HG03103 (cell line): ENCODE measurements around the gene ACTL7B.
"Not testable (repeated sequence)": the region's sequence is repeated elsewhere in the genome, so short reads cannot be mapped to it uniquely, and the experiment has no call there.

Experiments
- ATAC-seq: cut with Tn5 transposase; IDR thresholded peaks from one replicate; pipeline ENCODE4 v1.9.1; 2021; ENCODE audit warnings: low read depth; ENCODE audit not compliant: unreplicated experiment

ACTL7B gene

GRCh38 chr9:108869092-108869725 is 13.4 kb upstream of the ACTL7B start:
- no peak for ATAC-seq

- ATAC-seq: no peak
These were observed 12.0 kb upstream of the ACTL7B start for GRCh38 chr9:108867829-108868228.

- no peak for ATAC-seq
These were observed 11.3 kb upstream of the ACTL7B start for GRCh38 chr9:108867116-108867515.

DNA sequence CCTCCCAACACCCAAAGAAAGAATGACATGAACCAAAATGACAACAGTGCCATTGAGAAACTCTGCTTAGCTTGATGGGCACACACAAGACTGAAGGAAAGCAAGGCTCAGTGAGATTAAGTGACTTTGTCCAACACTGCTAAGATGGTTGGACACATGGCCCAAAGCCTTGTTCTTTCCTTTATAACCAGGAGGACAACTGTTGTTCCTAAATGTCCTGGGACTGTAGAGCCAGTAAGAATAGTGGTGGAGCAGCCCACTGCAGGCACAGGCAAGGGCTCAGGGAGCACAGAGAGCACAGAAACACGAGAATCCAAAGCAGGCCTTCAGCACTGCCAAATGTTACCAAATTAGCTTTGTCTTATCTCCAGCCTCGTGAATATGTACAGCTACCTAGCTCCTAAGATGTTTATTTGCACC is 10.2 kb upstream of the ACTL7B start:
- no peak for ATAC-seq

- ATAC-seq: no peak
These were observed 9.3 kb upstream of the ACTL7B start for GRCh38 chr9:108865037-108865436.

GRCh38 chr9:108864446-108864845 is 8.7 kb upstream of the ACTL7B start:
- no peak for ATAC-seq

DNA sequence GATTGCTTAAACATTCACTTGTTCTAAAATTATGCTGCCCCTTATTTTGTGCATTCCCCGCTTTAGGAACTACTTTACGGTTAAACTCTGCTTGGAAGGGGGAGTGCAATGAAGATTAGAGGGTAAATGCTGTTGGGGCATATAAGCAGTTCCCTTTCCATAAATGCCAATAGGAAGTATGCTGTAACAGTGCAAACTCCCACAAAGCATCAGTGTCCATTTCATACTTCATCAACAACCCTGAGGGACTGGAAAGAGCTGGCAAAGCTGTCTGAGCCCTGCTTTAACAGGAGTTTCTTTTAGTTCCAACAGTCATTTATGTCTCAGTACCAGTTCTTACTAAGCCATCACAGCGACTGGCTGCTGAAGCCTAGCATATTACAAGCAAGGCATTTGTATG is 8.1 kb upstream of the ACTL7B start:
- ATAC-seq: no peak

- ATAC-seq: no peak
These were observed 6.2 kb upstream of the ACTL7B start, which contains the start of gene ACTL7A for GRCh38 chr9:108861997-108862396. TSS of gene ACTL7A (plus strand) at chr9:108862266. CDS start at chr9:108862323, 57 bp downstream.

DNA sequence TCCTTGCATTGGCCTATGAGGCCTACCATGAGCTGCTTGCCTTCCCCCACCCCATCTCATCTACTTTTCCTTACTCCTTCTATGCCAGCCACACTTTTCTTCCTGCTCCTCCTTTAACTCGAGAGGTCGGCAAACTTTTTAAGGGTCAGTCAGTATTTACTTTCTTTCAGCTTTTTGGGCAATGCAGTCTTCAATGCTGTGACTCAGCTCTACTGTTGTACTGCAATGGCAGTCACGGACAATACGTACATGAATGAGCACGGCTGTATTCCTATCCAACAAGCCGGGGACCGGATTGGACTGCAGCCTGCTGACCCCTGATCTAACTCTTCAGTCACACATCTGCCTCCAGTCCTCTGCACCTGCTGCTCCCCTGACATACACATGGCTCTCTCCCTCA is 5.7 kb upstream of the ACTL7B start:
- no peak for ATAC-seq

DNA sequence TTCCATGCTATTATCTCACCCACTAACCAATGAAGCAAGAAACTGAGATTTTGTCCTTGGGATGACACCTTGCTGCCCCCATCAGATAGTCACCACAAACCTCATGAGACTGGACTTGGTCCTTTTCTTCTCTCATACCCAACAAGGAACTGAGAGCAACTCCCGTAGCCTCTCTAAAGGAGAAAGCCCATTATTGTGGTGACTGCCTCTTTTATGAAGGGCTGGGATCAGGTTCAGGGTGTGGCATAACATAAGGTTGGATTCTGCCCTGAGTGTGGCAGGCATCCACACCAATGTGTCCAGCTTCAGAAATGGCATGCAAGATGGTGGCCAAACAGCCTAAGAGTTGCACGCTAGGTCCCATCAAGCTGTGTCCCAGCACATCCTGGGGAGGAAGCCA is 5.0 kb upstream of the ACTL7B start:
- ATAC-seq: no peak

DNA sequence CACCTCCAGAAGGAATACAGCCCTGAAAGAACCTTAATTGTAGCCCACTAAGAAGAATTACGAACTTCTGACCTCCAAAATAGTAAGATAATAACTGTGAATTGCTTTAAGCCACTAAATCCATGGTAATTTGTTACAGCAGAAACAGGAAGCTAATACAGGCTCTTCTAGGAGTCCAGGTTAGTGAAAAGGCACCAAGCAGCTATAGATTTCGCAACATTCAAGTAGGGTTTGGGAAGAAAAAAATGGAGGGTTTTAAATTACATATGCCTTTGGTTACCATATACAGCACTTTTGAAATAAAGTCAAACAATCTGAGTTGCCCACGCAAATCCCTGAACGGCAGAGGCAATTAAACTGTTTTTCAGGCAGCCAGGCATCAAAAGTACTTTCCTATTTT is 4.6 kb upstream of the ACTL7B start:
- ATAC-seq: no peak

DNA sequence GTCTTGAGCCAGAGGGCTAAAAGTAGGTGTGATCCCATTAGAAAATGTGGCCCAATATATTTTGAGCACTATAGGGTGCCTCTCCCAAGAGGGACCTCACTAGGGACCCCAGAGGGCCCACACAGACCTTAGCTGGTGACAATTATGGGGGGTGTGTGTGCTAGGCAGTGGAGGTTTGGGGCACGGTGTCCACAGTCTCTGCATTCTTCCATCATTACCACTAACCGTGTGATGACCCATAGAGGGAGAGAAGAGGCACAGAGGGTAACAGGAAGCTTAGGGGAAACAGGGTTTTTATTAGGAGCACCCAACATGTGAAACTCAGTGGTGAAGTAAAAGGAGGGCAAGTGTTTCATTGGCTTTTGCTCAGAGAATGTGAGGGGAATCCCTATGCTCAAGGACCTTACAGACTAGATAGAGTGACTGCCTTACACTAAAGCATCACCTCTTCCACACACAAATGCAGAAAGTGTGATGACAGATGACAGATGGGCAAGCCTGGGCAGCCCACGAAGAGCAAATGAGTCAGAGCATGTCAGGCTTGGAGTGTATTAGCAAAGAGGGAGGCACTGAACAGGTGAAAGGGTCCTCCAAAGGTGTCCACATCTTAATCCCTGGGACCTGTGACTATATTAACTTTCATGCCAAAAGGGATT is 3.8 kb upstream of the ACTL7B start:
- ATAC-seq: no peak

DNA sequence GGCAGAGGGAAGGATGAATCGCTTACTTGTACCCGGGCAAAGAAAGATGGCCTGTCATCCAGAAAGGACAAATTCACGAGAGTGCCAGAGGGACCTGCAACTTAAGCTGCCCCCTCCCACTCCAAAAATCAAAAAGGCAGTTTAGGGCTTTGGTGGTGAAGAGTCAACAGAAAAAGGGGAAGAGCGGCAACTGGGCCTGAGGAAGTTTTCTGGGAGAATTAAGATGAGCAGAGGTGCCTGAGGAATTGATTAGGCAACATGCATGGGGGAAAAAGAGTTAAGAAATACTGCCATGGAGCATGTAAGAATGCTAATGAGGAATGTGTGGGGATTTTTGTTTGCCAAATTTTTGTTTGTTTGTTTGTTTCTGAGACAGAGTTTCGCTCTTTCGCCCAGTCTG is 1.8 kb upstream of the ACTL7B start:
- no peak for ATAC-seq

GRCh38 chr9:108855529-108855886 is 278 bp downstream of the ACTL7B start:
- ATAC-seq: no peak

DNA sequence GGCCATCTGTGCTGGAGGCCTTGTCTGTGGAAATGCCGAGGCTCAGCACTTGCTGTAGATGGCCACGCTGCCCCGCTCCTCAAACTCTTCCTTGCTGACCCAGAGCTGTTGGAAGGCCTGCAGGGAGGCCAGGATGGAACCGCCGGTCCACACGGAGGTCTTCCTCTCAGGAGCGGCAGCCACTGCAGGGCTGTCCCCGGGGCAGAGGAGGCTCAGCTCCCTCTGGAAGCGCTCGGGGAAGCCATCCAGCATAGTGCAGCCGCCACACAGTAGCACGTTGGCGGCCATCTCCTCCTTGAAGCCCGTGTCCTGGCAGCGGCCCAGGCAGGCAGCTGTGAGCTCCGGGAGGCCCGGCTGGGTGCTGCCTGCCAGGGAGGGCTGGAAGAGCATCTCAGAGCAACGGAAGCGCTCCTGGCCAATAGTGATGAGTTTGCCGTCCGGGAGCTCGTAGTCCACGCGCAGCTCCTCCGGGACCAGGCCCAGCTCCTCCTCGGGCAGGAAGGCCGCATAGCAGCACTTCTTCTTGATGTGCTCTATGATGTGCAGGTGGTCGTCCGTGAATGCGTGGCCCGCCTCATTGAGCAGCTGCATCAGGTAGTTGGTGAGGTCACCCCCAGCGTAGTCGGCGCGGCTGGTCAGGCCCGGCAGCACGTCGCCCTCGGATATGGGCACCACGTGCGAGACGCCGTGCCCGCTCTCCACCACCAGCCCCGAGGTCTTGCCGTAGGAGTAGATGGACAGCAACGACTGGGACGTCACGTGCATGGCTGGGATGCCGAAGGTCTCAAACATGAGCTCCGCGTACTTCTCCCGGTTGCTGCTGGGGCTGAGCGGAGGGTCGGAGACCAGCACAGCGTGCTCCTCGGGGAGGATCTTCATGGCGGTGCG is 901 bp downstream of the ACTL7B start:
- no peak for ATAC-seq

- ATAC-seq: no peak
These were observed 1.7 kb downstream of the ACTL7B start for GRCh38 chr9:108854094-108854493.

GRCh38 chr9:108852079-108852478 is 3.7 kb downstream of the ACTL7B start:
- ATAC-seq: no peak

- ATAC-seq: no peak
These were observed 4.6 kb downstream of the ACTL7B start for GRCh38 chr9:108851138-108851537.

DNA sequence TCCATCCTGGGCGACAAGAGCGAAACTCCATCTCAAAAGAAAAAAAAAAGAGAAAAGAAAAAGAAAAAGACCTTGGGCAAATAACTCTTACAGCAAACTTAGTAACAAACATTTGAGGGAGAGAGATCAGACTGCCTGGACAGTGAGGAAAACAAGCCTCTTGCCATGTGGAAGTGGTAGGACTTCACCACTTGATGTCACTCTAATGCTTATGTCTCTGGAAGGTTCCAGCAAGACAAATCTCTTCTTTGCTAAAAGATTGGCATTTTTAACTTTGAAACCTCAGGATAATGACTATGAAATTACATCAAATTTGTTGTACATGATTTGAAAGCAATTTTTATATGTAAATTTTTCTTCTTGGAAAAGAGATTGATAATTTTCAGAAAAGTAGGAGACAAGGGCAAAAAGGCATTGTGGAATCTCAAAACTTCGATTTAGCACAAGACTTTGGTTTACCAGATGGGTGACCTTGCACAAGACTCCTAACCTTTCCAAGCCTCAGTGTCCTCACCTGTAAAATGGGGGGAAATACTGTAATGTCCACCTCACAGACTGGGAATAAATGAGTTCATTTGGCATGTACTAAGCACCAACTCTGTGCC is 5.4 kb downstream of the ACTL7B start:
- ATAC-seq: no peak

GRCh38 chr9:108848296-108848695 is 7.5 kb downstream of the ACTL7B start:
- ATAC-seq: not testable (repeated sequence)

- ATAC-seq: no peak
These were observed 9.8 kb downstream of the ACTL7B start for GRCh38 chr9:108845947-108846346.
